SW480 (cell line): ENCODE measurements around the gene IRF7.
"Not testable (repeated sequence)": the region's sequence is repeated elsewhere in the genome, so short reads cannot be mapped to it uniquely, and the experiment has no call there.

ENCODE experiments used
- DNase-seq: peaks from one replicate; pipeline ENCODE4 v3.0.0-alpha.2; 2016; ENCODE audit warnings: low spot score

IRF7 gene

GRCh38 chr11:581342-581741 is 34.4 kb downstream of the IRF7 start:
- DNase-seq = no peak

DNA sequence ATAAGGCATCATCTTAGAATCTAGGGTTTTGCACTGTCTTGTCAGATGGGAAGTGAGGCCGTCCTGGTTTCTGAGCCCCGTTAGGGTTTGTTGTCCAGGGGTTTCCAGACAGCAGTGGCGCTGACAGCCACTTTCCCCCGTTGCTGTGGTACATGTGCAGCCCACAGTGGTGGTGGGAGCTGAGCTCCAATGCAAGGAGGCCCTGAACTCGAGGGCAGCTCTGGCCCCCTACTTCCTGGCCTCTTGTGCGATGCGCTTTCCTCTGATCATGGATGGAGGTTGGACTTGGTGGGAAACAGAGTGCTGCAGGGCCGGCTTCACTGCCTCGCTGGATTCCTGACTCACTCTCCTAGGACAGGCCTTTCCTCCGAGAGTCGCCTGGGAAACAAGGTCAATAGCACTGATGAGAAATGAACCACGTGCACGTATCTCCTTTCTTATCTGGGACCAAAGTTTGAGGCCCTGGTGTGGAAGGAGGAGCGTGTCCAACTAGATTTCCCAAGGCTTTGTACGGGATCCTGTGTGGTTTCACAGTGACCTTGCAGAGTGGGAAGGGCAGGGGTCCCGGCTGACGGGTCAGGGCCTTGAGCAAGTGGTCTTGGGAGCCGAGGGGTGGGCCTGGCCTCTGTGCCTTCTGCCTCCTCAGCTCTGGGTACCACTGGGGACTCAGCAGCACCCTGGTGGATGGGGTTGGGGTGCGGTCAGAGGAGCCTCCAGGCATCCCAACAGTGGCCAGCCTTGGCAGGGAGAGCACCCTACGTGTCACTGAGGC is 35.7 kb downstream of the IRF7 start:
- DNase-seq = no peak

DNA sequence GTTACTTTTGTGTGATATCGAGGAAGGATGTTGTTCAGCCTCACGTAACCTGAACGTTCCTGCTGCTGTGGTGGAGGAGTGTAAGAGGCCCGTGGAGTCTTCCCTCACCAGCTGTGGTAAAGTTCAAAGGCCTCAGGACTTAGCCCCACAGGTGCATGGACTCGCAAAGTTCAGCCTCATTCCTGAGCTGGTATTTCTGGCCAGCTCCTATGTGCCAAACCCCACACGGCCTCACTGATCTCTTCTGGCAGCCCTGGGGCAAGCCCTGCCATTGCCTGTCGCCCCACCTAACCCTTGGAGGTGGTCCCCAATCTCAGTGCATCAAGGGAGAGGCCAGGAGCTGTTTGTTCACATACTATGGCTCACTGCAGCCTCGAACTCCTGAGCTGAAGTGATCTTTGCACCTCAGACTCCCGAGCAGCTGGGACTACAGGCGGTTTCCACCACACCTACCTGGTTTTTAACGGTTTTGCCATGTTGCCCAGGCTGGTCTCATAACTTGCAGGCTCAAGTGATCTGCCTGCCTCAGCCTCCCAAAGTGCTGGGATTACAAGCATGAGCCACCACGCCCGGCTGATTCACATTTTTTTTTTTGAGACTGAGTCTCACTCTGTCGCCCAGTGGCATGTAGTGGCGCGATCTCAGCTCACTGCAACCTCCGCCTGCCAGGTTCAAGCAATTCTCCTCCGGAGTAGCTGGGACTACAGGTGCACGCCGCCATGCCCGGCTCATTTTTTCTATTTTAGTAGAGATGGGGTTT is 37.3 kb downstream of the IRF7 start:
- no peak for DNase-seq

- DNase-seq = no peak
These were observed 38.2 kb downstream of the IRF7 start for GRCh38 chr11:577611-577894.

GRCh38 chr11:576811-577610 is 38.7 kb downstream of the IRF7 start:
- DNase-seq = no peak

GRCh38 chr11:575996-576768 is 39.6 kb downstream of the IRF7 start, which contains the start of gene PHRF1:
PHRF1 (plus strand) TSS chr11:576470; CDS start chr11:581513, 5,043 bp downstream.
- DNase-seq = peak; percentile 91

- peak; percentile 66 for DNase-seq
These were observed 40.3 kb downstream of the IRF7 start for GRCh38 chr11:575313-575995.

GRCh38 chr11:574632-575312 is 41.0 kb downstream of the IRF7 start:
- DNase-seq = no peak

GRCh38 chr11:574031-574570 is 41.6 kb downstream of the IRF7 start:
- not testable (repeated sequence) for DNase-seq

DNA sequence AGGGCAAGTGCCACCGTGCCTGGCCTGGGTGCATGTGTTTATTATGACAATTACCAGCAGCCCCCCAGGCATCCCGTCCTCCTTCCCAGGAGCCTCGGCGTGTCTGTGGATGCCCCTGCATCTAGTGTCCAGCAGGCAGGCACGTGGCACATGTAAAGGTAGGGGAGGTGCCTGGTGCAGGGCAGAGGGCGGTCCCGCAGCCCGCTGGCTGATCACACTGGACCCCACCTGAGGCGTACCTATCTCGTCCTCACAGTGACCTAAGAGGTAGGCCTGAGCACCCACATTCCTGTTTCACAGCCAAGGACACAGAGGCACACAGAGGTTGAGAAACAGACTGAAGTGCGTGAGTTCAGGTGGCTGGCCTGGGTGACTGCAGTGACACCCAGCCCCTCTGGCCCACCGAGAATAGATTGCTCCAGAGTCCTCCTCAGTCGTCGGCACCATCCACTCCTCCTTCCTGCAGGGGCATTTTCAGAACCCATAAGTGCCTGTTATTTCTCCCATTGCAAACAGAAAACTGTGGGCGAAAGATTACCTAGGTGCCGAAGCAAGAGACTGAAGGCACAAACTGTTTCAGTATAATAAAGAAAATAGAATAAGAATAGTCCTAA is 42.5 kb downstream of the IRF7 start:
- no peak for DNase-seq

GRCh38 chr11:571802-572185 is 44.0 kb downstream of the IRF7 start:
- no peak for DNase-seq

DNA sequence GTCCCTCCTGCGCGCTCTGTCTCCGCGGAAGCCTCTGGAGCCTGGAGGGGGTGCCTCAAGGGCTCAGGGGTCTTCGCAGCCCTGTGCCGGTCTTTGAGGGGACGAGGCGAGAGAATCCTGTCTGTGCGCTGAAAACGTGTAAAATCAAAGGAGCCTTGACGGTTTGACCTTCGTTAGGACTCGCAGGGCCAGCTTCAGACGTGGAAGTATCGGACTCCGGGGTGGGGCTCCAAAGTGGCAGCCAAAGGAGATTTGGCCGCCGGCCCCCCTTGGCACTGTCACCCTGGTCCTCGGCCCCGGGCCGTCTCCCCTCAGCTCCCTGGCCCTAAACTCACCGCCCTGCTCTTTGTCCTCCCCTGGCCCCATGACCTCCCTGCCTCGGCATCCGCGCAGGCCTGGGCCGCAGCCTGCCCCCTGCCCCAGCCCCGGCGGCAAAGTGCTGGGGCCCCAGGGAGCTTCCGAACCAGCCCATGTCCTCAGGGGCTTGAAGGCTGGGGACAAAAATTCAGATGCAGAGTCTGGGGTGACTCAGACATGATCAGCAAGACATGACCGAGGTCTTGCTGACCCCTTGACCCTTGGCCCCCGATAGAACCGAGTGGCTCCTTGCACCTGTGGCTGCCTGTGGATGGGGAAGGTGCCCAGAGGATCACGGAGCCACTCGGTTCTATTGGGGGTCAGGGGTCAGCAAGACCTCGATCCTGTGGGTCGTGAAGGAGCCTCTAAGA is 46.4 kb downstream of the IRF7 start:
- DNase-seq = no peak

GRCh38 chr11:568306-569157 is 47.2 kb downstream of the IRF7 start:
- DNase-seq = peak; percentile 89

DNA sequence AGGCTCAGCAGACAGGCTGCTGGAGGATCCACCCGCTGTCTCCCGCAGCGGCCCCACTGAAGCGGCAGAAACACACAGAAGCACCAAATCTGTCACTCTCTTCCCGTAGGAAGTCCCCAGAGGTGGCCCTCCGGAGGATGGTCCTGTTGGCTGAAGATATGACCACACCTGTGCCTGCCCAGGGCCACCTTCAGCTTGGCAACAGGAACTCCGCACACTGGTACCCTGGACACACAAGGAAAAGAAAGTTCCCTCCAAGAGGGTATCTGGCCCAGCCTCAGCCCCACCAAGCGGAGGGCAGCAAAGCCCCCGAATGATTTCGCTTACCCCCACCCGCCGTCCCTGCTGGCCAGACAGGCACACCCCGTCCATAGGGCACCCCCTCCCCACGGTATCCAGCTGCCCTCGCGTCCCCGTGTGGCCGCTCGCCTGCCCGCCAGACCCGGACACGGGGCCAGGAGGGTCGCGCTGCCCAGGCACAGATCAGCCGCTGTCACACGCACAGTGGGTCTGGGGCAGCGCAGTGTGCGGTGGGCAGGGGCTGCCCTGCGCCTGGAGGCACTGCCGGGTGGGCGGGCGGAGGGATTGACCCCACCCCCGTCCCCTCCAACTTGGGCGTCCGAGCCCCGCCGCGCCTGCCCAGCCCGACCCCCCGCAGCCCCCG is 48.0 kb downstream of the IRF7 start:
- no peak for DNase-seq

DNA sequence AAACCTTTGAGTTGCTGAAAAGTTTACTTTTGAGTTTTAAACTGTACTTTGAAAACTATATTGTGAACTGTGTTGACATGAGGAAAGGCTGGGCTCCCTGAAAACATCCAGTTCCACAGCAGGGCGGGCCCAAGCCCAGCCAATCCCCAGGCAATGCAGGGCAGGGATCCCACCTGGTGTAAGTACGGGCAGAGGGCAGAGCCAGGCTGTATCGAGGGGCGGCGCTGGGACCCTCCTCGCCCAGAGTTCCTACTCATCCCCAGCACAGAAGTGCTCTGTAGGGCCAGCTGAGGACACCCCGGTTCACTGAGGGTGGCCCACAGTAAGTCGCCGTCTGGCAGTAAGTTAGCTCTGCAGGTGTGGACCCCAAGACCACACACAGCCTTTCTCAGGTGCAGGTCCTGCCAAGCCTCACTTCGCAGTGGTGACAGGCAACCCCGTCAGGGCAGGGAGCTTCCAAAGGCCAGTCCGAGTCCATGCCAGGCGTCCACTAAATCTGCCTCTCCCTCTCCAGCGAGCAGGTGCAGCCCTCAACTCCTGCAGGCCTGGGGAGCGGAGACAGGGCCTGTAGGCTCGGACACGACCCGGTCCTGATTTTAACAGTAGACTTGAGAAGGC is 48.6 kb downstream of the IRF7 start:
- no peak for DNase-seq

- DNase-seq = no peak
These were observed 49.7 kb downstream of the IRF7 start for GRCh38 chr11:565921-566509.
